ENCODE results near the gene CMSS1.
"Not testable (repeated sequence)": the region's sequence is repeated elsewhere in the genome, so short reads cannot be mapped to it uniquely, and the experiment has no call there.

CMSS1 gene

GRCh38 chr3:100089812-100090668 is 272.4 kb downstream of the CMSS1 start:
- no peak for DNase-seq (ENCODE audit: extremely low read depth, low read depth)
- TF ChIP-seq, protein P1, sequence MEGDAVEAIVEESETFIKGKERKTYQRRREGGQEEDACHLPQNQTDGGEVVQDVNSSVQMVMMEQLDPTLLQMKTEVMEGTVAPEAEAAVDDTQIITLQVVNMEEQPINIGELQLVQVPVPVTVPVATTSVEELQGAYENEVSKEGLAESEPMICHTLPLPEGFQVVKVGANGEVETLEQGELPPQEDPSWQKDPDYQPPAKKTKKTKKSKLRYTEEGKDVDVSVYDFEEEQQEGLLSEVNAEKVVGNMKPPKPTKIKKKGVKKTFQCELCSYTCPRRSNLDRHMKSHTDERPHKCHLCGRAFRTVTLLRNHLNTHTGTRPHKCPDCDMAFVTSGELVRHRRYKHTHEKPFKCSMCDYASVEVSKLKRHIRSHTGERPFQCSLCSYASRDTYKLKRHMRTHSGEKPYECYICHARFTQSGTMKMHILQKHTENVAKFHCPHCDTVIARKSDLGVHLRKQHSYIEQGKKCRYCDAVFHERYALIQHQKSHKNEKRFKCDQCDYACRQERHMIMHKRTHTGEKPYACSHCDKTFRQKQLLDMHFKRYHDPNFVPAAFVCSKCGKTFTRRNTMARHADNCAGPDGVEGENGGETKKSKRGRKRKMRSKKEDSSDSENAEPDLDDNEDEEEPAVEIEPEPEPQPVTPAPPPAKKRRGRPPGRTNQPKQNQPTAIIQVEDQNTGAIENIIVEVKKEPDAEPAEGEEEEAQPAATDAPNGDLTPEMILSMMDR (IDR thresholded peaks at IDR 0.05; ENCODE audit: low read depth, low read length) = peak; percentile 61

- TF ChIP-seq, protein P1 (IDR thresholded peaks at IDR 0.05; ENCODE audit: low read depth, low read length) = no peak
- DNase-seq (ENCODE audit: extremely low read depth, low read depth) = no peak
These were observed 273.0 kb downstream of the CMSS1 start for GRCh38 chr3:100090669-100091005.

DNA sequence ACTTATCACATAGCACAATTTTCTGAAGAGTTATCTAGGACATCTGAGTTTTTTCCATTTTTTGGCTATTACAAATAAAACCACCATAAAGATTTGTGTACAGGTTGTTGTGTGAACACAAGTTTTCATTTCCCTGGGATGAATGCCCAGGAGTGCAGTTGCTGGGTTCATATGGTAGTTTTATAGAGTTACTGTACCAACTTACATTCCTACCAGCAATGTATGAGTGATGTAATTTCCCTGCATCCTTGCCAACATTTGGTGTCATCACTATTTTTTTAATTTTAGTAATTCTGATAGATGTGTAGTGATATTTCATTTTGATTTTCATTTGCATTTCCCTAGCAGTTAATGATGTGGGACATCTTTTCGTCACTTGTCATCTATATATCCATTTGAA is 276.2 kb downstream of the CMSS1 start:
- no peak for DNase-seq (ENCODE audit: extremely low read depth, low read depth)
- TF ChIP-seq, protein P1 (IDR thresholded peaks at IDR 0.05; ENCODE audit: low read depth, low read length) = no peak

DNA sequence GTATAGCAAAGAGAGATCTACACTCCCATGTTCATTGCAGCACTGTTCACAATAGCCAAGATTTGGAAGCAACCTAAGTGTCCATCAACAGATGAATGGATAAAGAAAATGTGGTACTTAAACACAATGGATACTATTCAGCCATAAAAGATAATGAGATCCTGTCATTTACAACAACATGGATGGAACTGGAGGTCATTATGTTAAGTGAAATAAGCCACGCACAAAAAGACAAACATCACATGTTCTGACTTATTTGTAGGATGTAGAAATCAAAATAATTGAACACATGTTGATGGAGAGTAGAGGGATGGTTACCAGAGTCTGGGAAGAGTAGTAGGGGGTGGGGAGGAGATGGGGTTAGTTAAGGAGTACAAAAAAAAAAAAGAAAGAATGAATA is 278.6 kb downstream of the CMSS1 start:
- not testable (repeated sequence) for DNase-seq (ENCODE audit: extremely low read depth, low read depth)

- no peak for DNase-seq (ENCODE audit: extremely low read depth, low read depth)
- TF ChIP-seq, protein P1 (IDR thresholded peaks at IDR 0.05; ENCODE audit: low read depth, low read length) = no peak
These were observed 279.2 kb downstream of the CMSS1 start for GRCh38 chr3:100096866-100097265.

DNA sequence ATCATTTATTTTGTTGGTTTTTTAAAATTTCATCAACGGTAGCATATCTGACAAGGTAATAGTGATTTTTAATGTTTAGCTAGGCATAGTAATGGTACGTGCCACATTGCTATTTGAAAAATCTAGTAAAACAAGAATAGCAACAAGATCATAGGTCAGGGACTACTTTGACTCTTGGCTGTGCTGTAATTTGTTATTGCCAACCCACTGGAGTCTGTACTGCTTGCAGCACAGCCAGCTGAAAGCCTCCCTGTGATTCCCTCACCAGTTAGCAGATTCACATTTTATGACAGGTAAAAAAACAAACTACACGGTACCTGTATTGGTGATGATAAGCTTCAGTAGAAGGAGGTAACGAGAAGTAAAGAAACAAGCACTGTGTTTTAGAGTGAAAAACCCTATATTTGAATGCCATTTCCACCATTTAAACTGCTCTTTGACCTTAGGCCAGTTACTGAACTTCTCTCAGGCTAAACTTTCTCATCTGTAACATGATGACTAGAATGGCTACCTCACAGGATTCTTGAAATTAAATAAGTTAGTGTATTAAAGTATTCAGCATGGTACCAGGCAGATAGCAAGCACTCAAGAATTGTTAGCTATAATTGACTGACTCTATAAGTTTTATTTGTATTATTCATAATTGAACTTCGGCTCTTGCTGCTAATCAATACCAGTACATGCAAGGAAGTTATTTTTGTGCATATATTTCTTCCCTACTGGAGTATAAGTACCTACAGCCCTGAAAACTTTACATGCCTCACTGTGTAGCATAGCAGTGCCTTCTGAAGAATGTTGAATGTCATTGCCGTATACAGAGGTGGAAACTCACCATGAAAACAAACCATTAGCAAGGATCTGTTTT is 280.5 kb downstream of the CMSS1 start:
- TF ChIP-seq, protein P1 (IDR thresholded peaks at IDR 0.05; ENCODE audit: low read depth, low read length) = no peak

GRCh38 chr3:100098784-100099070 is 281.1 kb downstream of the CMSS1 start:
- TF ChIP-seq, protein P1 (IDR thresholded peaks at IDR 0.05; ENCODE audit: low read depth, low read length) = no peak
- no peak for DNase-seq (ENCODE audit: extremely low read depth, low read depth)

More for the DNA sequence above, 280.5 kb downstream of the CMSS1 start:
- no peak for DNase-seq (ENCODE audit: extremely low read depth, low read depth)

Measured in AG09319 (cell line).